IPS-18c (cell line): ENCODE results near the gene PITPNC1.

Experiments
- H3K4me3 ChIP-seq: 2 replicates; pipeline ENCODE4 v1.7.0; 2013; ENCODE audit warnings: low read depth, mild to moderate bottlenecking, low read length, moderate library complexity; ENCODE audit not compliant: insufficient read depth
- H3K9me3 ChIP-seq: one replicate; pipeline ENCODE4 v1.6.1; 2013; ENCODE audit warnings: mild to moderate bottlenecking, low read length, moderate library complexity; ENCODE audit not compliant: control insufficient read depth, insufficient read depth

The PITPNC1 gene

GRCh38 chr17:67663457-67663856, 286.4 kb downstream of the PITPNC1 start:
- Histone ChIP-seq H3K4me3 (no peak overlapping the region), H3K9me3 (no peaks in the 10 kb centered on the region)

GRCh38 chr17:67666028-67666427, 288.9 kb downstream of the PITPNC1 start:
- Histone ChIP-seq H3K4me3 (no peak overlapping the region), H3K9me3 (no peaks in the 10 kb centered on the region)

DNA sequence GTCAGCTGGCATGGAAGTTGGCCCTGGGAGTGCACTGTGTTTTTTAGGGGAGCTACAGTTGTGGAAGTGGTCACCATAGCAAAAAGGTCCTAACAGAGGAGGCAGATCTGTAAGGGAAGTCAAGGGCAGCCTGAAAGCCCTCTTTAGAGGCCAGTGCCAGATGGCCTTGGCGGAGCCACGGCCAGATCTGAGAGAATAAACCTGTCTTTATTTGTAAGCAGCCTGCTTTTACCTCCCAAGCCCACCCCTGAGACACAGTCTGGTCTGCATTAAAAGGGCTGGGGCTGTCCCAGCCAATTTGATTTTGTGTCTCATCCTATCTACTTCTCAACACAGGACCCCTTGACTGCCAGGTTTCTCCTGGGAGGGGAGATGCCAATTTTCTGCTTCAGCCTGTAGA, 289.6 kb downstream of the PITPNC1 start:
- Histone ChIP-seq H3K9me3 (no peaks in the 10 kb centered on the region), H3K4me3 (no peak overlapping the region)

GRCh38 chr17:67671493-67671892, 294.4 kb downstream of the PITPNC1 start:
- no peaks in the 10 kb centered on the region for H3K9me3 ChIP-seq
- no peak overlapping the region for H3K4me3 ChIP-seq

DNA sequence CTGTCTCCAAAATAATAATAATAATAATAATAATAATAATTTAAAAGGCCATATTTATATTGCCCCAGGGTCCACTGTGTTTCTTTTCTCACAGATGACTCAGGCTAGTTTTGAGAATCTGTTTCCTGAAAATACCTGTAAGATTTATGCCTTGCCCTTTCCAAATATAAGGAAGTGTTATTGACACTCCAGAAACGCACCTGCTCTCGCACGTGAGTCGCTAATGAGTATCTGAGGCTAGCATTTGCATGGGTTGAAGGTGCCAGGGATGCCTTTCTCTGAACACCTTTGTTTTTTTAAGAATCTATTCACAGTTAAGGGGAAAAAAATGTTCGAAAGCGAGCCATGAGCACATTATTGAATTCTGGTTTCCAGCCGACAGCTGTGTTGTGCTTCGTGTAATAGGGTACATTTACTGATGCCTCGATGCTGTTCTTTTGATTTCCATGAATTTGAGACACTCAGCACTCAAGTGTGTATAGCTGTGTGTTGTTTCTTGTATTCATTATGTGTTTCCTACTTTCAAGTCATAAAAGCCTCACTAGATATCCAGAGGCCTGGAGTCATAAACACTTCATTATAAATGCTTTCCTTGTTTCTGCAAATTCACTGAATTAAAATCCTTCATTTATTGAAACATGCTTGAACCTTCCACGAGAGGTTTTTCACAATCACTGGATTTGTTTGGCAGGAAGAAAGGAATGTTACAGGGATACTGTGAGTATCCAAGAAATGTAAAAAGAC, 295.7 kb downstream of the PITPNC1 start:
- no peak overlapping the region for H3K4me3 ChIP-seq
- H3K9me3 ChIP-seq = no peaks in the 10 kb centered on the region

DNA sequence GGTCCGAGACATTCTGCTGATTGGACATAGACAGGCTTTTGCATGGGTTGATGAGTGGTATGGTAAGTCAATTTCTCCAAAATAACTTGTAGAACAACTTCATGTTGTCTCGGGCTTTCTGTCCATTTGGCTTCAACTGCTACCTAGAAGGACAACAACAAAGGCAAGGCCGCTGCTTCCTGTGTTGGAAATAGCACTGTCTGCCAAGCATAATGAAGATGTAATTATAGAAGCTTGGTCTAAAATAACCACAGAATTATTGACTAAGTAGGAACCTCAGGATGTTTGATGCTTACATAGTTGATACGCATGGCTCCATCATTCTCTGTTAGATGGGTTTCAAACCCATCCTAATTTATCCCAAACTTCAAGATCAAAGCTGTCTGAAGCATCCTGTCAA, 298.4 kb downstream of the PITPNC1 start:
- H3K9me3 ChIP-seq = no peaks in the 10 kb centered on the region
- H3K4me3 ChIP-seq = no peak overlapping the region

- no peaks in the 10 kb centered on the region for H3K9me3 ChIP-seq
- H3K4me3 ChIP-seq = no peak overlapping the region
These were observed 299.2 kb downstream of the PITPNC1 start for GRCh38 chr17:67676305-67676704.

GRCh38 chr17:67678414-67678813, 301.3 kb downstream of the PITPNC1 start:
- Histone ChIP-seq H3K4me3 (no peak overlapping the region), H3K9me3 (no peaks in the 10 kb centered on the region)

DNA sequence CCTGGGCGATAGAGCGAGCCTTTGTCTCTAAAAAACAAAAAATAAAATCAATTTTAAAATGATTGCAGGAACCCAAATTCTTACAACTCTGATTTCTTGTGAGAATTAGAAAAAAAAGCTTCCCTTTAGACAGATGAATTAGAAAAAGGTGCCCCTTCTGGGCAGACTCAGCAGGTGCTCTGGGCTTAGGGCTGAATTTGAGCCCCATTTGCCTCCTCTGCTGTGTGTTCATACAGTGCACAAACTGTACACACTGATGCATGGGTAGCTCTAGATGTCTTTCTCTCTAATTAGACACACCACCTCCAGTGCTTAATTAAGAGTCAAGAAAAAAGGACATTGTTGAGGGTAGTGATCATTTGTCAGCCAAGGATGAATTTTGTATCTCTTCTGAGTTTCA, 302.1 kb downstream of the PITPNC1 start:
- Histone ChIP-seq H3K4me3 (no peak overlapping the region), H3K9me3 (no peaks in the 10 kb centered on the region)

- Histone ChIP-seq H3K4me3 (no peak overlapping the region), H3K9me3 (no peaks in the 10 kb centered on the region)
These were observed 302.6 kb downstream of the PITPNC1 start for GRCh38 chr17:67679721-67680120.

DNA sequence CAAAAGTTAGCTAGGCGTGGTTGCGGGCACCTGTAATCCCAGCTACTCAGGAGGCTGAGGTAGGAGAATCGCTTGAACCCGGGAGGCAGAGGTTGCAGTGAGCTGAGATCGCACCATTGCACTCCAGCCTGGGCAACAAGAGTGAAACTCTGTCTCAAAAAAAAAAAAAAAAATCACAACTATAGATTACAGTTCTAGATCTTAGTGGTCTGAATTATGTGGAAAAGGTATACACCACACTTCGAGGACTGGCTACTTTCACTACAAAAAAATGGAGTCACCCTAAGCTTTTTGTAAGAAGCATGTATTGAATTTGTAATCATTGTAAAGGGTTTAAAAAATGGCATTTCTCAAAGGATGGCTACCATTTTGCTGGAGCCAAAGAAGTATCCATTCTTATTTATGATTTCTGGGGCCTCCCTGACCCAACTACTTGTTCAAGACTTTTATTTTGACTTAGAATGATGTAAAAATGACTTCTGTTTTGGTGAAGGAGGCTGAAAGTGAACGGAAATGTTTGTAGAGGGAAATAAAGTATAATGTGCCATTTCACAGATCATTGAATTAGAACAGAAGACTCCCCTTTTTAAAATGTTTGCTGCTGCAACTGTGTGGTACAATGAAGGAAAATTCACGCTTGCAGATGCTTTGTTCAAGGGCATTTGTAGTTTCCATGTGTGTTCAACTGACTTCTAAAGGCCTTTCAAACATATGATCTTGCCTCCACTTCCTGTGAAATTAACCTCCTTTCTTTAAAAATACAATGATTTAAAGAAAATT, 303.6 kb downstream of the PITPNC1 start:
- no peak overlapping the region for H3K4me3 ChIP-seq

GRCh38 chr17:67682196-67682595, 305.1 kb downstream of the PITPNC1 start:
- H3K9me3 ChIP-seq = no peaks in the 10 kb centered on the region
- H3K4me3 ChIP-seq = no peak overlapping the region

More for the DNA sequence above, 303.6 kb downstream of the PITPNC1 start:
- H3K9me3 ChIP-seq = no peaks in the 10 kb centered on the region

DNA sequence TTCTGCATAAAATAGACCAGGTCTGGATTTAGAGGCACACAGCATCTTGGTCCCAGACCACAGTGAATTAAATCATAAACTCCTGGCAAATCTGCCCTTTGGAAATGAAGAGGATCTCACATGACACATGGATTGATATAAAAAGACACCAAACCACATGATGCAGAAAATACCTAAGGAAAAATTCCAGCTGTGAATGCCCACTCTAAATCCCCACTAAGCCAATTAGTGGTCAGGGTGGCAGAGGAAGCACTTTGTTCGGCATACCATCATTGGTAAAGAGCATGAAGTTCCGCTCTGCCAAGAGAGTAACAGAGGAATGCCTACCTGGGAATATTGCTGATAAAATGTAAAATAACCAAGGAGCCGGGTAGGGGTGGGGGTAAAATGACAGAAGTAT, 308.3 kb downstream of the PITPNC1 start:
- H3K4me3 ChIP-seq = no peak overlapping the region
- H3K9me3 ChIP-seq = no peaks in the 10 kb centered on the region

DNA sequence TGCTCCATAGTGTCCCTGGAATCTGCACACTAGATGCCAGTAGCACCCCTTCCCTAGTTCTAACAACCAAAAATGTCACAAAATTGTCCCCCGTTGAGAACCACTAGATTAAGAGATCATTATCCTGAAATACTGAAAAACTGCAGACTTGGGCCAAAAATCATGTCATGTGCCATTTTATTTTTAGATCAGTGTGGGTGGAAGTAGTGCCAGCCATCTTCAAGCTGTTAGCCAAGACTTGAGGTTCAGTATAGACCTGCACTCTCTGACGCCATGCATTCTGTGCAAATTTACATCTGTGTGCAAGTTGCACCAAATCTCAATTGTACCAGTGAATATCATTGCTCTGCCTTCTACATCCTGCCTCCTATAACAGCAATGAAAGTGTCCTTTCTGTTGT, 309.2 kb downstream of the PITPNC1 start:
- Histone ChIP-seq H3K9me3 (no peaks in the 10 kb centered on the region), H3K4me3 (no peak overlapping the region)

DNA sequence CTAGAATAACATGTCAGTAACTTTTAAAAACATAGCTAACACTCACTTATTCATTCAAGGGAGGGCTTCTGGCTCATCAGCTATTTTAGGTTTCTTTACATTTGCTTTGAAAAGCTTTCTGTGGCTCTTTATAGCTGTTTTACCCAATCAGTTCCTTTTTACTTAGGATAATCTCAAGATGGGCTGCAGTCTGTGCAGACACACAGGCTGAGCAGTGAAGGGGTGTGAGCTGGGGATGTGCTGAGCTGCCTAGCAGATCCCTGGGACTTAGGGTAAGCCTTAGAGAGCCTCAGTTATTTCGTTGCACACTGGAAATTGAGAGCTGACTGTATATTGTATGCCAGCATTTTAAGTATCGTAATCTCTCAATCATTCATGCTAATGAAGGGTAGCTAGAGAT, 310.4 kb downstream of the PITPNC1 start:
- Histone ChIP-seq H3K4me3 (no peak overlapping the region), H3K9me3 (no peaks in the 10 kb centered on the region)

DNA sequence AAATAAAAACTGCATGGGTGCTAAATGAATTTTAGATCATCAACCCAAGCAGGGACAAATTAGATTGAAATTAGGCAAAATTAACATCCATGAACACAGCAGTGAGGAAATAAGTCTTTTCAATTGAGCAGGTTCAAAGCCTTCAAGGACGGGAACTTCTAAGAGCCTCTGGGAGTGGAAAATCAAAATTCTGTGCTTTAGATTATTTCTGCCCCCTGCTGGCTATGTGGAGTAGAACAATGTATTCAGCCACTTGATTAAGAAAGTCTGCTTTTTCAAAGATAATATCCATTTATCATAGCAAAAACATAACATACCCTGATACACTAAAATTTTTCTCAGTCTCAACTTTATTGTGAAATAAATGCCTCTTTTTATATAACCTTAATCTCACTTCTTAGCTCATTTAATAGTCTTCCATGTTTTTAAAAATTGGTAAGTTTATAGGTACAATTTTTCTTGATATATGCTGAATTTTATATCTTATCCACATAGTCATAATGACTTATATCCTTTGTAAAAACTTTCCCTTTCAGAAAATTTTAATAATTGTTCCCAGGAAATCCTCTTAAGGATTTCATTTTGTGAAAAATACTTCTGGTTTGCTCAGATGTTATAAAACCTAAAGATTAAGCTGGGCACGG, 312.6 kb downstream of the PITPNC1 start:
- Histone ChIP-seq H3K9me3 (no peaks in the 10 kb centered on the region), H3K4me3 (no peak overlapping the region)

DNA sequence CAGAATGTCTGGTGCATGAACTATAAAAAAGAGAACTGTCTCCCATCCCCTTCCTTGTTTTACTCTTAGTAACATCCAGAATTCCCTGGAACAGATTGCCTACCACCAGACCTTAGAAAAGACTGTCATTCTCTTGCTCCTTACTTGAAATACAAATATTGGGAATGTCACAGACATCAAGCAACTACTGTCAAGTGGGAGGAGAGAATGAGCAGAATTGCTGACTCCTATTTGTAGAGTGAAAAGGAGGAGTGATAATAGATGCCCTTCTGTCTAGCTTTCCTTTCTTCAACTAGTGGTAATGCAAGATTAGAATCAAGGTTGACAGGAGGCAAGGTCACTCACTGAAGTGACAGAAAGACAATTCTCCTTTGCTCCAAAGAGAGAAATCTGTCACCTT, 316.7 kb downstream of the PITPNC1 start:
- no peaks in the 10 kb centered on the region for H3K9me3 ChIP-seq

GRCh38 chr17:67696347-67696746, 319.3 kb downstream of the PITPNC1 start:
- no peaks in the 10 kb centered on the region for H3K9me3 ChIP-seq
- no peak overlapping the region for H3K4me3 ChIP-seq

More for the DNA sequence above, 316.7 kb downstream of the PITPNC1 start:
- H3K4me3 ChIP-seq = no peak overlapping the region
